ENCODE results near the gene NKAIN1. TPM values are rescaled to one million over a fixed set of nuclear protein-coding genes. Genes with fewer than 3 reads are reported as not detected.

NKAIN1 gene
- total RNA-seq, 4 donors from 2014 or later = not detected

DNA sequence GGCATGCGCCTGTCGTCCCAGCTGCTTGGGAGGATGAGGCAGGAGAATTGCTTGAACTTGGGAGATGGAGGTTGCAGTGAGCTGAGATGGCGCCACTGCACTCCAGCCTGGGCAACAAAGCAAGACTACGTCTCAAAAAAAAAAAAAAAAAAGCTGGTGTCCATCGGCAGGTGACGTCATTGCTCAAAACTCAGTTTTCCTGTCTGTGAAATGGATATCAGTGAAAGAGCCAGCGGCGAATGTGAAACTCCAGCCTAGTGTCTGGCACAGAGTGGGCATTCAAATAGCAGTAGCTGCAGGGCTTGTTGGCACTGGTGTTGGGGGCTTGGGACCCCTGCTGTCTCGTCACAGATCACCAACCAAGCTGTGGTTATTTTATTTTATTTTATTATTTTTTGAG lies 75.8 kb downstream of the NKAIN1 start:
- Histone ChIP-seq H3K27ac (no peak overlapping the region), H3K4me1 (peaks cover 0 to 3% (median 0%) of the 10 kb centered on the region in 4 donors), H3K4me3 (no peak overlapping the region), H3K27me3 (no peaks in the 10 kb centered on the region), H3K36me3 (no peaks in the 10 kb centered on the region), H3K9me3 (no peaks in the 10 kb centered on the region)
- no peak for DNase-seq (ENCODE audit: low spot score in 2 of 2)
- TF ChIP-seq POLR2A (IDR thresholded peaks at IDR 0.05) (no peak), EP300 (IDR thresholded peaks at IDR 0.05) (no peak), CTCF (IDR thresholded peaks at IDR 0.05) (no peak)
- WGBS, 2 donors = 84 to 86% methylated on average over 9 of the region's 9 CpGs

- H3K4me1 ChIP-seq = peaks cover 0 to 3% (median 0%) of the 10 kb centered on the region in 4 donors
- no peak overlapping the region for H3K27ac ChIP-seq
- 81 to 87% methylated on average over 5 of the region's 5 CpGs for WGBS, 2 donors
- no peak for TF ChIP-seq EP300 (IDR thresholded peaks at IDR 0.05)
- no peak for TF ChIP-seq POLR2A (IDR thresholded peaks at IDR 0.05)
- H3K36me3 ChIP-seq = no peaks in the 10 kb centered on the region
- no peaks in the 10 kb centered on the region for H3K9me3 ChIP-seq
- no peaks in the 10 kb centered on the region for H3K27me3 ChIP-seq
- no peak for DNase-seq (ENCODE audit: low spot score in 2 of 2)
- no peak overlapping the region for H3K4me3 ChIP-seq
These were observed 78.1 kb downstream of the NKAIN1 start for GRCh38 chr1:31161571-31161970.

- TF ChIP-seq CTCF (IDR thresholded peaks at IDR 0.05) = no peak
- no peak for TF ChIP-seq POLR2A (IDR thresholded peaks at IDR 0.05)
- no peak for TF ChIP-seq EP300 (IDR thresholded peaks at IDR 0.05)
- Histone ChIP-seq H3K4me3 (no peak overlapping the region), H3K27me3 (no peaks in the 10 kb centered on the region), H3K36me3 (no peaks in the 10 kb centered on the region), H3K4me1 (peaks cover 0 to 9% (median 0%) of the 10 kb centered on the region in 4 donors), H3K27ac (no peak overlapping the region), H3K9me3 (no peaks in the 10 kb centered on the region)
- no peak for DNase-seq (ENCODE audit: low spot score in 2 of 2)
- WGBS, 2 donors = 70 to 75% methylated on average over 9 of the region's 9 CpGs
These were observed 79.6 kb downstream of the NKAIN1 start for GRCh38 chr1:31159869-31160611.

- Histone ChIP-seq H3K36me3 (no peaks in the 10 kb centered on the region), H3K9me3 (no peaks in the 10 kb centered on the region), H3K4me3 (no peak overlapping the region), H3K4me1 (peaks cover 0 to 13% (median 0%) of the 10 kb centered on the region in 4 donors), H3K27ac (no peak overlapping the region), H3K27me3 (no peaks in the 10 kb centered on the region)
- WGBS, 2 donors = 83 to 92% methylated on average over 2 of the region's 2 CpGs
- DNase-seq (ENCODE audit: low spot score in 2 of 2) = no peak
- no peak for TF ChIP-seq POLR2A (IDR thresholded peaks at IDR 0.05)
- no peak for TF ChIP-seq EP300 (IDR thresholded peaks at IDR 0.05)
- TF ChIP-seq CTCF (IDR thresholded peaks at IDR 0.05) = no peak
These were observed 80.4 kb downstream of the NKAIN1 start for GRCh38 chr1:31159323-31159722.

DNA sequence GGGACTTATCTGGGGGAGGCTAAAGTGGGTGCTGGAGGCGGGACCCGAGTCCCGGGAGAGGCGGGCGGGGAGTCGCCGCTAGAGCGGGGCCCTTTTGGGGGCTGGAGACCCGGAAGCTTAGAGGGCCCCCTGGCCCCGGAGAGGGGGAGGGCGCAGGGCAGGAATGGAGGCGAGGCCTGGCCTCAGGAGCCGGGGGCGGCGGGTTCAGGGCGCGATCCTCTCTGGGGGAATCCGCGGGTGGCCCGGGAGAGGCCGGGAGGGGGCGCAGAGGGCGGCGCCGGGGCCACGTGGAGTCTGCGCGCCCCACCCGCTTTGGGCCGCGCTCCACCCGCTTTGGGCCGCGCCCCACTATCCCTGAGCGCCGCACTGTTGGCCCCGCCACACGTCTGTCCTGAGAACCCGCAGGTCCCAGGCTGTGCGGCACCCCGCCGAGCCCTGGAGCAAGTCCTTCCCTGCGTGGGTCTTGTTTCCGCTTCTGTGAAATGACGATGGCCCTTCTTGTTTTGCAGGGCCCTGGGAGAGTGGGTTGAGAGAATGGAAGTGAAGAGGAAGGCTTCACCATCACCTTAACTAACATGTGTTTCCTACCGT lies 84.4 kb downstream of the NKAIN1 start:
- TF ChIP-seq POLR2A (IDR thresholded peaks at IDR 0.05) (no peak), EP300 (IDR thresholded peaks at IDR 0.05) (peak in 1 of 2 donors; percentile 7), CTCF (IDR thresholded peaks at IDR 0.05) (peak; percentile 29 to 50 (median 33))
- H3K9me3 ChIP-seq = no peaks in the 10 kb centered on the region
- H3K36me3 ChIP-seq = no peaks in the 10 kb centered on the region
- 1 to 2% methylated on average over 26 to 46 of the region's 46 CpGs for WGBS, 2 donors
- H3K4me3 ChIP-seq = peak overlapping the region; percentile 69 to 86 (median 85)
- H3K27me3 ChIP-seq = no peaks in the 10 kb centered on the region
- peaks cover 0 to 10% (median 0%) of the 10 kb centered on the region in 4 donors for H3K4me1 ChIP-seq
- H3K27ac ChIP-seq = peak overlapping the region; percentile 78 to 94 (median 90)
- DNase-seq (ENCODE audit: low spot score in 2 of 2) = peak in 1 of 2 donors; percentile 18
